NT2/D1 (cell line): ENCODE results near the gene LHCGR.

Source experiments
- SUZ12 ChIP-seq: IDR thresholded peaks from 2 replicates; pipeline ENCODE4 v1.6.1; 2011; ENCODE audit not compliant: insufficient read length, insufficient read depth; ENCODE audit errors: extremely low read depth
- ZNF274 ChIP-seq: IDR thresholded peaks from 2 replicates; pipeline ENCODE4 v1.6.1; 2011; ENCODE audit warnings: mild to moderate bottlenecking, low read depth, low read length

- no peak for TF ChIP-seq ZNF274
- TF ChIP-seq SUZ12 = no peak
Measured at GRCh38 chr2:48736251-48736650, 19.3 kb downstream of the LHCGR start.
